Endodermal cell (in vitro differentiated cells): Measurements from ENCODE around the gene CD69. TPM values are rescaled to one million over a fixed set of nuclear protein-coding genes. Genes with fewer than 3 reads are reported as not detected.

ENCODE experiments used
- DNase-seq: peaks from one replicate; pipeline ENCODE4 v3.0.0-alpha.2; 2017
- H3K27ac ChIP-seq: 2 replicates; pipeline ENCODE4 v1.5.1; 2013; ENCODE audit warnings: mild to moderate bottlenecking, low read depth, low read length, moderate library complexity
- H3K27me3 ChIP-seq: 2 replicates; pipeline ENCODE4 v1.6.1; 2013; ENCODE audit warnings: mild to moderate bottlenecking, low read length, moderate library complexity; ENCODE audit not compliant: insufficient read depth, control insufficient read depth, poor library complexity, severe bottlenecking
- H3K36me3 ChIP-seq: 2 replicates; pipeline ENCODE4 v1.7.0; 2013; ENCODE audit warnings: mild to moderate bottlenecking, low read length, moderate library complexity; ENCODE audit not compliant: control insufficient read depth, insufficient read depth
- H3K4me1 ChIP-seq: one replicate; pipeline ENCODE4 v1.7.0; 2013; ENCODE audit warnings: low read length; ENCODE audit not compliant: control insufficient read depth, insufficient read depth
- H3K4me3 ChIP-seq: 2 replicates; pipeline ENCODE4 v1.5.1; 2013; ENCODE audit warnings: mild to moderate bottlenecking, low read length, moderate library complexity
- H3K9ac ChIP-seq: 2 replicates; pipeline ENCODE4 v1.6.1; 2013; ENCODE audit warnings: mild to moderate bottlenecking, low read length, moderate library complexity; ENCODE audit not compliant: poor library complexity, severe bottlenecking; ENCODE audit errors: extremely low read depth
- H3K9me3 ChIP-seq: 2 replicates; pipeline ENCODE4 v1.6.1; 2013; ENCODE audit warnings: mild to moderate bottlenecking, low read length, moderate library complexity; ENCODE audit not compliant: control insufficient read depth
- H3K27ac Mint-ChIP-seq: 2 replicates; pipeline ENCODE4 v1.8.0; 2020; ENCODE audit warnings: mixed read lengths
- H3K27me3 Mint-ChIP-seq: 2 replicates; pipeline ENCODE4 v1.8.0; 2021; ENCODE audit warnings: mild to moderate bottlenecking, mixed read lengths; ENCODE audit not compliant: insufficient read depth
- H3K36me3 Mint-ChIP-seq: 2 replicates; pipeline ENCODE4 v1.8.0; 2020; ENCODE audit warnings: low read depth, mixed read lengths
- H3K4me1 Mint-ChIP-seq: 2 replicates; pipeline ENCODE4 v1.8.0; 2020; ENCODE audit warnings: mixed read lengths
- H3K4me3 Mint-ChIP-seq: 2 replicates; pipeline ENCODE4 v1.8.0; 2020; ENCODE audit warnings: mild to moderate bottlenecking, moderate library complexity, mixed read lengths
- H3K9me3 Mint-ChIP-seq: 2 replicates; pipeline ENCODE4 v1.8.0; 2020; ENCODE audit warnings: mild to moderate bottlenecking, mixed read lengths
- WGBS, 2 experiments: methylation state at CpG; one replicate each; pipeline versions ENCODE4 v1.1.5 to v1.1.7; 2013; ENCODE audit warnings: missing lambda C conversion rate in 2 of 2, mixed read lengths in 1 of 2; ENCODE audit not compliant: insufficient coverage in 1 of 2, insufficient read length in 1 of 2; 5-methylcytosine and 5-hydroxymethylcytosine counted together
- total RNA-seq, 2 donors: library from RNA; stranded (reverse); fragmentation: NEBNext Ultra II Directional in 1 of 2; extraction: Animal tissue kit (Norgen Biotek cat#: 25700) in 1 of 2; gene quantifications; 2 replicates in 1 of 2; 3 replicates in 1 of 2; pipeline ENCODE4 v1.2.1, GENCODE V29; 2021
- TF ChIP-seq, protein P1 (sequence below): fragments of 200-600 bp; sonication (generic); conservative IDR thresholded peaks from 2 replicates; pipeline ENCODE4 v1.5.0; 2021; ENCODE audit warnings: antibody characterized with exemption, mild to moderate bottlenecking

CD69 gene
- total RNA-seq, 2 donors from 2014 or later, result not detected

DNA sequence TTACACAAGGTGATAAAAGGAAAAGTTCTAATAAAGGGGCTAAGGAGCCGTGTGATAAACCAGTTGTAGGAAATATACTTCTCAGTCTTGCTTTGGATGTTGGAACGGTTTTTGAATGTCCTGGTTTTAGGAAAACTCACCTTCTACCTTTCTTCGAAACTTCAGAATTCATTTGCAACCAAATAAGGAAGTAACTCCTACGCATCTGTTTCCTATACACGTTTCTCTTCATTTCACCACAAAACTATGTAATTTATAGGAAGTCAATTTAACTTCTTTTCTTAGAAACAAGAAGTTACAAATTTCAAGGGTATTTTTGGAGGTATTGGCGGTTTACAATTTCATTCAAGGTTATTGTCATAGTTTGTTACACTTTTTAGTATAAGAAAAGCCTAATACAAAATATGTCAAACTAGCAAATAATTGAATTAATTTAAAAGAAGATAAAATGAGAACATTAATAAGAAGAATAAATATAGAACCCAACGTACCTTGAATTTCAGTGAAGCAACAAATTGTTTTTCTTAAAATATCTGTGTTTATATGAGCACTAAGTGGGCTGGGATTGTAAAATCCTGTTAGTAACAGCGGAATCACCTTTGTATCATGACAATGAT is 33.2 kb upstream of the CD69 start:
- H3K9ac ChIP-seq, result no peak overlapping the region
- no peaks in the 10 kb centered on the region for H3K27me3 Mint-ChIP-seq
- no peaks in the 10 kb centered on the region for H3K4me1 ChIP-seq
- H3K27me3 ChIP-seq, result no peaks in the 10 kb centered on the region
- TF ChIP-seq, protein P1, sequence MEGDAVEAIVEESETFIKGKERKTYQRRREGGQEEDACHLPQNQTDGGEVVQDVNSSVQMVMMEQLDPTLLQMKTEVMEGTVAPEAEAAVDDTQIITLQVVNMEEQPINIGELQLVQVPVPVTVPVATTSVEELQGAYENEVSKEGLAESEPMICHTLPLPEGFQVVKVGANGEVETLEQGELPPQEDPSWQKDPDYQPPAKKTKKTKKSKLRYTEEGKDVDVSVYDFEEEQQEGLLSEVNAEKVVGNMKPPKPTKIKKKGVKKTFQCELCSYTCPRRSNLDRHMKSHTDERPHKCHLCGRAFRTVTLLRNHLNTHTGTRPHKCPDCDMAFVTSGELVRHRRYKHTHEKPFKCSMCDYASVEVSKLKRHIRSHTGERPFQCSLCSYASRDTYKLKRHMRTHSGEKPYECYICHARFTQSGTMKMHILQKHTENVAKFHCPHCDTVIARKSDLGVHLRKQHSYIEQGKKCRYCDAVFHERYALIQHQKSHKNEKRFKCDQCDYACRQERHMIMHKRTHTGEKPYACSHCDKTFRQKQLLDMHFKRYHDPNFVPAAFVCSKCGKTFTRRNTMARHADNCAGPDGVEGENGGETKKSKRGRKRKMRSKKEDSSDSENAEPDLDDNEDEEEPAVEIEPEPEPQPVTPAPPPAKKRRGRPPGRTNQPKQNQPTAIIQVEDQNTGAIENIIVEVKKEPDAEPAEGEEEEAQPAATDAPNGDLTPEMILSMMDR, result no peak
- H3K27ac ChIP-seq, result no peak overlapping the region
- WGBS, 2 experiments, result 93 to 94% methylated on average over 2 to 7 of the region's 8 CpGs
- H3K9me3 Mint-ChIP-seq, result peaks cover 6% of the 10 kb centered on the region
- DNase-seq, result no peak
- H3K4me3 Mint-ChIP-seq, result no peak overlapping the region
- H3K4me3 ChIP-seq, result no peak overlapping the region
- no peaks in the 10 kb centered on the region for H3K36me3 Mint-ChIP-seq
- H3K9me3 ChIP-seq, result no peaks in the 10 kb centered on the region
- H3K27ac Mint-ChIP-seq, result no peak overlapping the region
- peaks cover 5% of the 10 kb centered on the region for H3K4me1 Mint-ChIP-seq
- no peaks in the 10 kb centered on the region for H3K36me3 ChIP-seq

DNA sequence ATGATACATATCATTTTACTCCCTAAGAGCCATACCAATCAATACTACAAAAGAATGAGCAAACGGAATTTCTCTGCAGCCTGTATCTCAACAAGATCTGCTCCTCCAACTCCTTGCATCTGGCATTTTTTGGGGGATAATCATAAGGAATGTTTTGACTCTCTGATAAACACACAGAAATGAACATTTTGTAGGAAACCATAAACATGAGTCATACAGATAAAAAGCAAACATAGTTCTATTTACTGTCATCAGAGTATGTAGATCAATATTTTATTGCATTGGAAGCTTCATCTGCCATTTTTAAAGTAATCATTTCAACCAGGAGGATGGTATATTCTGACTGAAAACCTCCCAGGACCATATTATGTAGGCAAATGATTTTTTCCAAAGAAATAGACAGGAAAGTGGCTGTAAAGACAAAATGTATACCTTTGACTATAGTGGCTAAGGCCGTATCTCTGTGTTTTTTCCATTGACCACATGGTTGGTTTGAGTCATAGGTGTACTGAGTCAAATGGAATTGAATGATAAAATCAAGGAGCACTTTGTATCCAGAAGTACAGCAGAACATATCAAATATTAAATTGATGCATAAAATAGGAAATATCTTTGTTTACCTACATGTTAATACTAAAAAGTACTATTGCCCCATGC is 32.4 kb upstream of the CD69 start:
- Mint-ChIP-seq H3K27ac (no peak overlapping the region), H3K36me3 (no peaks in the 10 kb centered on the region), H3K4me3 (no peak overlapping the region), H3K9me3 (peaks cover 6% of the 10 kb centered on the region), H3K4me1 (peaks cover 5% of the 10 kb centered on the region), H3K27me3 (no peaks in the 10 kb centered on the region)
- no peaks in the 10 kb centered on the region for H3K9me3 ChIP-seq
- no peaks in the 10 kb centered on the region for H3K27me3 ChIP-seq
- no peak for DNase-seq
- no peak overlapping the region for H3K4me3 ChIP-seq
- no peaks in the 10 kb centered on the region for H3K4me1 ChIP-seq
- WGBS, 2 experiments, result 92 to 100% methylated on average over 1 to 2 of the region's 2 CpGs
- H3K36me3 ChIP-seq, result no peaks in the 10 kb centered on the region
- H3K27ac ChIP-seq, result no peak overlapping the region
- no peak overlapping the region for H3K9ac ChIP-seq
- TF ChIP-seq, protein P1, result no peak

DNA sequence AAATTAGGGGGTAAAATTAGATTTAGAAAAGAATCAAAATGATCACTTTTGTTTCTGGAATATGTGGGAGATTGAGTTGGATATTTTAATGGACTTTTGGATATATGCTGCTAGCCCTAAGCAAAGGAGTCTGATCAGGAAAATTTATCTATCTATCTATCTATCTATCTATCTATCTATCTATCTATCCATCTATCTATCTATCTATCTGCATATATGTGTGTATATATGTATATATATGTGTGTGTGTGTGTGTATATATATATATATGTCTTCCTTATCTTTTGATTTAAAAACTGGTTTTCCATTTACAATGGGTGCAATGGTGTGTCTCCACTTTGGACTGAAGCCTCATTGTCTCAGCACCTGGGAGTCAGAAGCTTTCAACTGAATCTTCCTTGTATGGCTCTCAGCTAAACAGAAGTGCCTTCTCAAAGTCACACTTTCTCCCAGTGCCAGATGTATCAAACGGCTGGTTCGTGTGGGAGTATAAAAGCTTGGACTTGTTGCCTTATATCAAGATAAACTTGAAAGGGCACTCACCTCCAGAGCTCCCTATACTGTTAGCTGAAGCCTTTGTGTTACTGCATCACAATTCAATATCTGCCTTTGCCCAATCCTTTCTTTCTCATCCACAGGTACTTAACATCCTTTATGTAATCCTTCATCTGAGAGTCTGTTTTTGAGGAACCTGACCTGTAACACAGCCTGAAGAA is 31.6 kb upstream of the CD69 start:
- Mint-ChIP-seq H3K36me3 (no peaks in the 10 kb centered on the region), H3K4me3 (no peak overlapping the region), H3K4me1 (peaks cover 5% of the 10 kb centered on the region), H3K9me3 (peaks cover 6% of the 10 kb centered on the region), H3K27ac (no peak overlapping the region), H3K27me3 (no peaks in the 10 kb centered on the region)
- 37% methylated on average over 2 of the region's 2 CpGs; no CpG with 5 or more reads in 1 of the 2 experiments for WGBS, 2 experiments
- no peaks in the 10 kb centered on the region for H3K4me1 ChIP-seq
- H3K36me3 ChIP-seq, result no peaks in the 10 kb centered on the region
- no peak overlapping the region for H3K9ac ChIP-seq
- H3K4me3 ChIP-seq, result no peak overlapping the region
- DNase-seq, result no peak
- no peak overlapping the region for H3K27ac ChIP-seq
- H3K9me3 ChIP-seq, result no peaks in the 10 kb centered on the region
- H3K27me3 ChIP-seq, result no peaks in the 10 kb centered on the region
- TF ChIP-seq, protein P1, result no peak
